Brain pericyte (primary cell): Measurements from ENCODE around the gene CEP20.
"Not testable (repeated sequence)": the region's sequence is repeated elsewhere in the genome, so short reads cannot be mapped to it uniquely, and the experiment has no call there.

Experiments used
- DNase-seq: peaks from one replicate; pipeline ENCODE4 v3.0.0-alpha.2; 2012; ENCODE audit warnings: low read depth, low spot score

CEP20 gene

GRCh38 chr16:15888072-15888976 lies at the start of gene CEP20:
Gene CEP20, minus strand, starts transcription at chr16:15888603. Its CDS starts 18 bp downstream, at chr16:15888585.
- peak; percentile 96 for DNase-seq

GRCh38 chr16:15936809-15937208 lies 48.4 kb upstream of the CEP20 start:
- not testable (repeated sequence) for DNase-seq

- no peak for DNase-seq
Measured at GRCh38 chr16:15934991-15935390, 46.6 kb upstream of the CEP20 start.

GRCh38 chr16:15933781-15934180 lies 45.4 kb upstream of the CEP20 start:
- no peak for DNase-seq

GRCh38 chr16:15932939-15933338 lies 44.5 kb upstream of the CEP20 start:
- DNase-seq, result no peak

- DNase-seq, result no peak
Measured at GRCh38 chr16:15928261-15929104, 40.1 kb upstream of the CEP20 start.

- DNase-seq, result no peak
Measured at GRCh38 chr16:15925631-15926030, 37.2 kb upstream of the CEP20 start.

GRCh38 chr16:15924996-15925395 lies 36.6 kb upstream of the CEP20 start:
- DNase-seq, result no peak

- no peak for DNase-seq
Measured at GRCh38 chr16:15919331-15919730, 30.9 kb upstream of the CEP20 start.

- not testable (repeated sequence) for DNase-seq
Measured at GRCh38 chr16:15918314-15918713, 29.9 kb upstream of the CEP20 start.

GRCh38 chr16:15916323-15916722 lies 27.9 kb upstream of the CEP20 start:
- DNase-seq, result no peak

GRCh38 chr16:15915555-15916081 lies 27.2 kb upstream of the CEP20 start:
- no peak for DNase-seq

- DNase-seq, result no peak
Measured at GRCh38 chr16:15913046-15913698, 24.8 kb upstream of the CEP20 start.

- no peak for DNase-seq
Measured at GRCh38 chr16:15911198-15911597, 22.8 kb upstream of the CEP20 start.

GRCh38 chr16:15907863-15908478 lies 19.6 kb upstream of the CEP20 start:
- no peak for DNase-seq

GRCh38 chr16:15906439-15906838 lies 18.0 kb upstream of the CEP20 start:
- no peak for DNase-seq

GRCh38 chr16:15903960-15904359 lies 15.6 kb upstream of the CEP20 start:
- no peak for DNase-seq

- no peak for DNase-seq
Measured at GRCh38 chr16:15900901-15901500, 12.6 kb upstream of the CEP20 start.

GRCh38 chr16:15900357-15900756 lies 12.0 kb upstream of the CEP20 start:
- no peak for DNase-seq

- no peak for DNase-seq
Measured at GRCh38 chr16:15899538-15900100, 11.2 kb upstream of the CEP20 start.

- no peak for DNase-seq
Measured at GRCh38 chr16:15898654-15899053, 10.3 kb upstream of the CEP20 start.
